GM18517 (cell line): ENCODE results near the gene DALRD3.

Experiments used
- ATAC-seq: cut with Tn5 transposase; IDR thresholded peaks from one replicate; pipeline ENCODE4 v1.9.1; 2021; ENCODE audit warnings: mild to moderate bottlenecking, moderate library complexity; ENCODE audit not compliant: unreplicated experiment

Gene DALRD3

GRCh38 chr3:48982686-48983085 lies 35.7 kb downstream of the DALRD3 start:
- no peak for ATAC-seq

- no peak for ATAC-seq
Observed at GRCh38 chr3:48982016-48982415, 36.4 kb downstream of the DALRD3 start.

GRCh38 chr3:48980295-48980694 lies 38.1 kb downstream of the DALRD3 start:
- ATAC-seq, result no peak

GRCh38 chr3:48979451-48979850 lies 38.9 kb downstream of the DALRD3 start:
- ATAC-seq, result no peak

GRCh38 chr3:48974076-48974864 lies 44.1 kb downstream of the DALRD3 start:
- ATAC-seq, result no peak

GRCh38 chr3:48970586-48970985 lies 47.8 kb downstream of the DALRD3 start:
- ATAC-seq, result no peak

- ATAC-seq, result no peak
Observed at GRCh38 chr3:48966876-48967361, 51.5 kb downstream of the DALRD3 start.

GRCh38 chr3:48966367-48966766 lies 52.0 kb downstream of the DALRD3 start:
- ATAC-seq, result no peak
